OCI-LY7 (cell line): ENCODE results near the gene NEURL3.

Source experiments
- EZH2phosphoT487 ChIP-seq: fragments of 200-600 bp; sonication (generic); IDR thresholded peaks from 2 replicates; pipeline ENCODE4 v1.6.1; 2018; ENCODE audit warnings: low read depth, borderline replicate concordance, mild to moderate bottlenecking, mixed run types, antibody characterized with exemption, low read length, moderate library complexity, mixed read lengths
- TF ChIP-seq, protein P1 (sequence below): fragments of 200-600 bp; sonication (generic); conservative IDR thresholded peaks from 2 replicates; pipeline ENCODE4 v1.5.1; 2014; ENCODE audit warnings: mild to moderate bottlenecking, antibody characterized with exemption, low read length, moderate library complexity, mixed read lengths

DNA sequence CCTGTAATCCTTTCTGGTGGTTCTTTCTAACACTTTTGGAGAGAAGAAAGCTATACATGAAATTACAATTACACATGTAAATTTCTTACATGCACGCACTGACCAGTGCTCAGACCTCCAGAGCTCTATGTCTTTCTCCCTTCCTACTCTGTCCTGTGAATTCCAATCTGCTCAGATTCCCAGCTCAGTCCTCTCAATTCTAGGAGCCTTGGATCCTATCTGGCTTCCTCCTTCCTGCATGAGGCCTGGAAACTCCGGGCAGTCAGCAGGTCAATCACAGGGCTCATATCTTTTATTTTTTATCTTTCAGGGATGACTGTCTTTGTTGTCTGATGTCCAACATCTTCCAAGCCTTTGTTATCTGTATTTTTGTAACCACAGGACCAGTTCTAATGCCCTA is 56.0 kb downstream of the NEURL3 start:
- TF ChIP-seq, protein P1, sequence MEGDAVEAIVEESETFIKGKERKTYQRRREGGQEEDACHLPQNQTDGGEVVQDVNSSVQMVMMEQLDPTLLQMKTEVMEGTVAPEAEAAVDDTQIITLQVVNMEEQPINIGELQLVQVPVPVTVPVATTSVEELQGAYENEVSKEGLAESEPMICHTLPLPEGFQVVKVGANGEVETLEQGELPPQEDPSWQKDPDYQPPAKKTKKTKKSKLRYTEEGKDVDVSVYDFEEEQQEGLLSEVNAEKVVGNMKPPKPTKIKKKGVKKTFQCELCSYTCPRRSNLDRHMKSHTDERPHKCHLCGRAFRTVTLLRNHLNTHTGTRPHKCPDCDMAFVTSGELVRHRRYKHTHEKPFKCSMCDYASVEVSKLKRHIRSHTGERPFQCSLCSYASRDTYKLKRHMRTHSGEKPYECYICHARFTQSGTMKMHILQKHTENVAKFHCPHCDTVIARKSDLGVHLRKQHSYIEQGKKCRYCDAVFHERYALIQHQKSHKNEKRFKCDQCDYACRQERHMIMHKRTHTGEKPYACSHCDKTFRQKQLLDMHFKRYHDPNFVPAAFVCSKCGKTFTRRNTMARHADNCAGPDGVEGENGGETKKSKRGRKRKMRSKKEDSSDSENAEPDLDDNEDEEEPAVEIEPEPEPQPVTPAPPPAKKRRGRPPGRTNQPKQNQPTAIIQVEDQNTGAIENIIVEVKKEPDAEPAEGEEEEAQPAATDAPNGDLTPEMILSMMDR, result no peak
- no peak for TF ChIP-seq EZH2phosphoT487
